GM06990 (cell line): ENCODE measurements around the gene PPP1R9A.

Experiments used
- DNase-seq: peaks from one replicate; pipeline ENCODE4 v3.0.0-alpha.2; 2011; ENCODE audit not compliant: insufficient read length; ENCODE audit errors: extremely low read depth
- H3K27me3 ChIP-seq: replicated peaks from 2 replicates; pipeline ENCODE4 v1.6.0; 2011; ENCODE audit warnings: low read length; ENCODE audit not compliant: control insufficient read depth, insufficient read depth
- H3K36me3 ChIP-seq: 2 replicates; pipeline ENCODE4 v1.5.1; 2011; ENCODE audit warnings: low read length; ENCODE audit not compliant: control insufficient read depth, insufficient read depth
- H3K4me3 ChIP-seq: replicated peaks from 2 replicates; pipeline ENCODE4 v1.5.1; 2011; ENCODE audit warnings: low read depth, mild to moderate bottlenecking, control low read depth, low read length
- CTCF ChIP-seq: IDR thresholded peaks from 2 replicates; pipeline ENCODE4 v1.5.1; 2011; ENCODE audit warnings: low read length, control low read depth, mild to moderate bottlenecking, inconsistent platforms; ENCODE audit not compliant: insufficient read depth, poor library complexity, severe bottlenecking

Gene PPP1R9A

GRCh38 chr7:95309951-95310350 lies 402.6 kb downstream of the PPP1R9A start:
- H3K27me3 ChIP-seq: no peaks in the 10 kb centered on the region; the same call in 1 of the 2 replicates
- no peaks in the 10 kb centered on the region for H3K36me3 ChIP-seq
- TF ChIP-seq CTCF: no peak
- H3K4me3 ChIP-seq: no peak overlapping the region
- no peak for DNase-seq

- DNase-seq: no peak
- H3K27me3 ChIP-seq: no peaks in the 10 kb centered on the region; the same call in 1 of the 2 replicates
- no peak for TF ChIP-seq CTCF
These were observed 404.0 kb downstream of the PPP1R9A start for GRCh38 chr7:95311389-95311788.

GRCh38 chr7:95312561-95312960 lies 405.2 kb downstream of the PPP1R9A start:
- H3K36me3 ChIP-seq: no peaks in the 10 kb centered on the region
- H3K4me3 ChIP-seq: no peak overlapping the region
- no peak for TF ChIP-seq CTCF
- DNase-seq: no peak
- H3K27me3 ChIP-seq: no peaks in the 10 kb centered on the region

More at GRCh38 chr7:95311389-95311788, 404.0 kb downstream of the PPP1R9A start:
- H3K36me3 ChIP-seq: no peaks in the 10 kb centered on the region
- H3K4me3 ChIP-seq: no peak overlapping the region

- DNase-seq: peak; percentile 6
- Histone ChIP-seq H3K4me3 (no peak overlapping the region), H3K36me3 (no peaks in the 10 kb centered on the region), H3K27me3 (no peaks in the 10 kb centered on the region)
- TF ChIP-seq CTCF: no peak
These were observed 409.2 kb downstream of the PPP1R9A start for GRCh38 chr7:95316588-95316987.

- Histone ChIP-seq H3K27me3 (no peaks in the 10 kb centered on the region), H3K4me3 (no peak overlapping the region), H3K36me3 (no peaks in the 10 kb centered on the region)
- DNase-seq: no peak
- no peak for TF ChIP-seq CTCF
These were observed 410.2 kb downstream of the PPP1R9A start for GRCh38 chr7:95317546-95317945.

GRCh38 chr7:95317966-95318365 lies 410.6 kb downstream of the PPP1R9A start:
- Histone ChIP-seq H3K4me3 (no peak overlapping the region), H3K36me3 (no peaks in the 10 kb centered on the region), H3K27me3 (no peaks in the 10 kb centered on the region)
- no peak for TF ChIP-seq CTCF
- DNase-seq: no peak
